IgD-negative memory B cell (primary cell): ENCODE measurements around the gene SERPINA4. TPM values are rescaled to one million over a fixed set of nuclear protein-coding genes. Genes with fewer than 3 reads are reported as not detected.
"Not testable (repeated sequence)": the region's sequence is repeated elsewhere in the genome, so short reads cannot be mapped to it uniquely, and the experiment has no call there.

Experiments used
- H3K27ac Mint-ChIP-seq, 3 donors: one replicate each; pipeline ENCODE4 v1.8.0; 2020 to 2022; ENCODE audit warnings: mild to moderate bottlenecking in 3 of 3, mixed read lengths in 3 of 3, moderate library complexity in 1 of 3
- H3K27me3 Mint-ChIP-seq: one replicate; pipeline ENCODE4 v1.8.0; 2021; ENCODE audit warnings: mixed read lengths
- H3K36me3 Mint-ChIP-seq: one replicate; pipeline ENCODE4 v1.8.0; 2020; ENCODE audit warnings: mild to moderate bottlenecking, mixed read lengths
- H3K4me1 Mint-ChIP-seq, 3 donors: one replicate each; pipeline ENCODE4 v1.8.0; 2020 to 2022; ENCODE audit warnings: mixed read lengths in 3 of 3, mild to moderate bottlenecking in 1 of 3
- H3K4me3 Mint-ChIP-seq, 4 donors: one replicate each; pipeline ENCODE4 v1.8.0; 2020 to 2022; ENCODE audit warnings: mild to moderate bottlenecking in 4 of 4, mixed read lengths in 4 of 4, moderate library complexity in 3 of 4
- H3K9me3 Mint-ChIP-seq, 3 donors: one replicate each; pipeline ENCODE4 v1.8.0; 2020 to 2021; ENCODE audit warnings: mixed read lengths in 3 of 3, mild to moderate bottlenecking in 1 of 3
- polyA plus RNA-seq: library from polyadenylated mRNA; unstranded; fragments of 300-500 nt; fragmentation: Illumina TruSeq; gene quantifications from one replicate; pipeline ENCODE4 v1.2.3, GENCODE V29; 2021

Gene SERPINA4
- polyA plus RNA-seq, 1 donor from 2014 or later = not detected

GRCh38 chr14:94600148-94600545 lies 38.9 kb downstream of the SERPINA4 start:
- Mint-ChIP-seq H3K27me3 (peaks cover 2% of the 10 kb centered on the region), H3K9me3 (peaks cover 0 to 6% (median 2%) of the 10 kb centered on the region in 3 donors), H3K36me3 (no peaks in the 10 kb centered on the region), H3K4me1 (no peaks in the 10 kb centered on the region), H3K4me3 (no peak overlapping the region), H3K27ac (no peak overlapping the region)

DNA sequence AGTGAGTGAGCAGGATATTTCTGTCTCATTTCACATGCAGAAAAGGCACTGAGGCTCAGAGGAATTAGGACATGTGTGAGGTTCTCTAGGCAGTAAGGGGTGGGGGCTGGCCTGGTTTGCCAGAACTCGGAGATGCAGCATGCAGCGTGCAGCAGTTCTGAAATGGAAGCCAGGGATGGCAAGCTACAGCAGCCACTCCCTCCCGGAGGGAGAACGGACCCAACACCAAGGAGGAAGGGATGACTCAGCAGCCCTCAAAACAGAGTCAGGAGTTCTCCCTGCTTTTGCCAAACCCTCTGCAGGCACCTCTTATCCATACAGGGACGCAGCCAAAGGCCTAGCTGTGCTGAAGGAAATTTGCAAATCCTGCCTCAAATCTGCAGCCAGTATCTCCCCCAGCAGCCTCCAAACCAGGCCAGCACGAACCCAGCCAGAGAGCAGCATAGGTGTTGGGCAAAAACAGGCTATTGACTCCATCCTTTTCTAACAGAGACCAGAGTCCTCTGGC lies 40.7 kb downstream of the SERPINA4 start:
- H3K4me1 Mint-ChIP-seq = no peaks in the 10 kb centered on the region
- no peak overlapping the region for H3K4me3 Mint-ChIP-seq
- H3K27ac Mint-ChIP-seq = no peak overlapping the region
- H3K36me3 Mint-ChIP-seq = no peaks in the 10 kb centered on the region
- peaks cover 0 to 6% (median 2%) of the 10 kb centered on the region in 3 donors for H3K9me3 Mint-ChIP-seq
- peaks cover 2% of the 10 kb centered on the region for H3K27me3 Mint-ChIP-seq

- Mint-ChIP-seq H3K4me1 (no peaks in the 10 kb centered on the region), H3K4me3 (no peak overlapping the region), H3K27me3 (peaks cover 2% of the 10 kb centered on the region), H3K9me3 (peaks cover 0 to 6% (median 2%) of the 10 kb centered on the region in 3 donors), H3K27ac (no peak overlapping the region), H3K36me3 (no peaks in the 10 kb centered on the region)
Measured at GRCh38 chr14:94602722-94603121, 41.5 kb downstream of the SERPINA4 start.

- H3K9me3 Mint-ChIP-seq = peaks cover 3 to 6% (median 4%) of the 10 kb centered on the region in 3 donors
- H3K36me3 Mint-ChIP-seq = peaks cover 3% of the 10 kb centered on the region
- H3K4me3 Mint-ChIP-seq = no peak overlapping the region
- no peak overlapping the region for H3K27ac Mint-ChIP-seq
- H3K27me3 Mint-ChIP-seq = peaks cover 2% of the 10 kb centered on the region
- peaks cover 0 to 2% (median 0%) of the 10 kb centered on the region in 3 donors for H3K4me1 Mint-ChIP-seq
Measured at GRCh38 chr14:94605361-94605760, 44.1 kb downstream of the SERPINA4 start.

DNA sequence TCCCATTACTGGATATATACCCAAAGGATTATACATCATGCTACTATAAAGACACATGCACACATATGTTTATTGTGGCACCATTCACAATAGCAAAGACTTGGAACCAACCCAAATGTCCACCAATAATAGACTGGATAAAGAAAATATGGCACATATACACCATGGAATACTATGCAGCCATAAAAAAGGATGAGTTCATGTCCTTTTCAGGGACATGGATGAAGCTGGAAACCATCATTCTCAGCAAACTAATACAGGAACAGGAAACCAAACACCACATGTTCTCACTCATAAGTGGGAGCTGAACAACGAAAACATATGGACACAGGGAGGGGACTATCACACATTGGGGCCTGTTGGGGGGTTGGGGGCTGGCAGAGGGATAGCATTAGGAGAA lies 47.7 kb downstream of the SERPINA4 start:
- H3K27me3 Mint-ChIP-seq, H3K9me3 Mint-ChIP-seq, H3K4me1 Mint-ChIP-seq, H3K27ac Mint-ChIP-seq, H3K4me3 Mint-ChIP-seq, H3K36me3 Mint-ChIP-seq: not testable (repeated sequence)

DNA sequence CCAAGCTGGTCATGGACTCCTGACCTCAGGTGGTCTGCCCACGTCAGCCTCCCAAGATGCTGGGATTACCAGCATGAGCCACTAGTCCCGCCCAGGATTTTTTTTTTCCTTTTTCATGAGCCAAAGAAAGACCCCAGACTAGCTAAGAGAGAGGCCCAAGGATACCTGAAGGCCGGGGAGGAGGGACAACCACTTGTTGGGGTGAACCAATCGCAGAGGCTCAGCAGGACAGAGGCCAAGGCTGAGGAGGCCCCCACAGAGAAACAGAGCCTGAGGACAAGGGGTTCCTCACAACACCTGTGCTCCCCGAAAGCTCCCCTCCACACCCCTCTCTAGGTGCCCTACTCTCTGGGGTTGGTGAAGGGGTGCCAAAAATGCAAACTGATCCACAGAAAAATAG lies 49.9 kb downstream of the SERPINA4 start:
- Mint-ChIP-seq H3K4me1 (peaks cover 0 to 2% (median 0%) of the 10 kb centered on the region in 3 donors), H3K36me3 (peaks cover 3% of the 10 kb centered on the region), H3K4me3 (no peak overlapping the region), H3K27ac (no peak overlapping the region), H3K9me3 (peaks cover 1 to 6% (median 2%) of the 10 kb centered on the region in 3 donors), H3K27me3 (no peaks in the 10 kb centered on the region)

GRCh38 chr14:94612174-94612573 lies 50.9 kb downstream of the SERPINA4 start, which contains the start of gene SERPINA3:
SERPINA3 (plus strand) TSS chr14:94612391; CDS start chr14:94614442, 2,051 bp downstream.
- Mint-ChIP-seq H3K9me3 (peaks cover 1 to 8% (median 7%) of the 10 kb centered on the region in 3 donors), H3K27ac (no peak within 1 kb of the TSS), H3K4me3 (no peak within 1 kb of the TSS)

DNA sequence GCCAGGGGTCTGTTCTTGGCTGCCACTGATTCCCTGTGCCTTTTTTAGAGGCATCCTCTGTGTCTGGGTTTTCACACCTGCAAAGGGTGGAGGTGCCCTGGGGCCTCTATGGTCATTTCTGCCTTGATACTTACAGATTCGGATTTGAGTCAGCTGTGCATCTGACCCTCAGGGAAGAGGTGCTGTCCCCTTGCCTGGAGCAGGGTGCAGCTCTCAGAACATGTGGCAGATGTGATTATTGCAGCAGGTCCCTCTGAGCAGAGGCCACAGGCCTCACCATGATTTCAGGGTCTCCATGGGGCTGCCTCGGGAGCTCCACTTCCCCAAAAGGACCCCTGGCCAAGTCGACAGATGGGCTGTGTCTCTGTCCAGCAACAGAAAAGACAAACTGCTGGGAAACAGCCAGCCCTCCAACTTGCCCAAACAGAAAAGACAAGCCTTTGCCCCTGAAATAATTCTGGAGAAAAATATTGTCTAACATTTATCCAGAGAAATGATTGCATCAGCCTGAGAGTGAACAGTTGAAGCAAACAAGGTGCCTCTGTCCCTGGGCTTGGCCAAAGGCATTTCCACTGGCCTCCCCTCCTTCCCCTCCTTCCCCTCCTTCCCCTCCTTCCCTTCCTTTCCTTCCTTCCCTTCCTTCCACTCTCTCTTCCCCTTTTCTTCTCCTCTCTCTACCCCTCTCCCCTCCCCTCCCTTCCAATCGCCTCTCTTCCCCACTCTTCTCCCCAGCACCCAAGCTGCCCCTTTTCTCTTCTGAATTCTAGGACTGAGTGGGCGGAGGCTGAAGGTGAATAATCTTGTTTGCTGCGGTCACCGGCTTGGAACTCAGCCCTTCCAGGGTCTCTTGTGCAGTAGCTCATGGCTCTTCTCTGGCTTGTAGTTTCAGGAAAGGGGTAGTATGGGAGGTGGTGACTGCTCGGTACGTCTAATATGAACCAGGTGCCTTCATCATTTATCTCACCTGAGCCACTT lies 51.6 kb downstream of the SERPINA4 start:
- Mint-ChIP-seq H3K27ac (no peak overlapping the region), H3K9me3 (peaks cover 1 to 15% (median 9%) of the 10 kb centered on the region in 3 donors), H3K36me3 (peaks cover 3% of the 10 kb centered on the region), H3K4me3 (no peak overlapping the region), H3K27me3 (no peaks in the 10 kb centered on the region), H3K4me1 (peaks cover 0 to 2% (median 0%) of the 10 kb centered on the region in 3 donors)

More at GRCh38 chr14:94612174-94612573, 50.9 kb downstream of the SERPINA4 start, which contains the start of gene SERPINA3:
- Mint-ChIP-seq H3K4me1 (peaks cover 0 to 2% (median 0%) of the 10 kb centered on the region in 3 donors), H3K36me3 (peaks cover 3% of the 10 kb centered on the region), H3K27me3 (no peaks in the 10 kb centered on the region)

- H3K36me3 Mint-ChIP-seq = peaks cover 3% of the 10 kb centered on the region
- no peaks in the 10 kb centered on the region for H3K27me3 Mint-ChIP-seq
- no peak overlapping the region for H3K27ac Mint-ChIP-seq
- no peak overlapping the region for H3K4me3 Mint-ChIP-seq
- H3K9me3 Mint-ChIP-seq = peaks cover 3 to 23% (median 13%) of the 10 kb centered on the region in 3 donors
- H3K4me1 Mint-ChIP-seq = peaks cover 0 to 1% (median 0%) of the 10 kb centered on the region in 3 donors
Measured at GRCh38 chr14:94613720-94614644, 52.7 kb downstream of the SERPINA4 start.

DNA sequence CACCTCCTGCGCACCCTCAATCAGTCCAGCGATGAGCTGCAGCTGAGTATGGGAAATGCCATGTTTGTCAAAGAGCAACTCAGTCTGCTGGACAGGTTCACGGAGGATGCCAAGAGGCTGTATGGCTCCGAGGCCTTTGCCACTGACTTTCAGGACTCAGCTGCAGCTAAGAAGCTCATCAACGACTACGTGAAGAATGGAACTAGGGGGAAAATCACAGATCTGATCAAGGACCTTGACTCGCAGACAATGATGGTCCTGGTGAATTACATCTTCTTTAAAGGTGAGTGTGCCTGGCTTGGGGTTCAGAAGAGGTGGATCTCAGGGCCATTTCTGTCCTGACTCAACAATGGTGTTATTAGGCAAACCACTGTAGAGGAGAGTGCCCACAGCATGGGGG lies 53.6 kb downstream of the SERPINA4 start:
- Mint-ChIP-seq H3K36me3 (peaks cover 2% of the 10 kb centered on the region), H3K9me3 (peaks cover 2 to 25% (median 13%) of the 10 kb centered on the region in 3 donors), H3K4me3 (no peak overlapping the region), H3K27me3 (no peaks in the 10 kb centered on the region), H3K27ac (no peak overlapping the region), H3K4me1 (no peaks in the 10 kb centered on the region)

GRCh38 chr14:94615254-94615653 lies 54.0 kb downstream of the SERPINA4 start:
- Mint-ChIP-seq H3K36me3 (peaks cover 2% of the 10 kb centered on the region), H3K27me3 (no peaks in the 10 kb centered on the region), H3K9me3 (peaks cover 2 to 29% (median 13%) of the 10 kb centered on the region in 3 donors)

DNA sequence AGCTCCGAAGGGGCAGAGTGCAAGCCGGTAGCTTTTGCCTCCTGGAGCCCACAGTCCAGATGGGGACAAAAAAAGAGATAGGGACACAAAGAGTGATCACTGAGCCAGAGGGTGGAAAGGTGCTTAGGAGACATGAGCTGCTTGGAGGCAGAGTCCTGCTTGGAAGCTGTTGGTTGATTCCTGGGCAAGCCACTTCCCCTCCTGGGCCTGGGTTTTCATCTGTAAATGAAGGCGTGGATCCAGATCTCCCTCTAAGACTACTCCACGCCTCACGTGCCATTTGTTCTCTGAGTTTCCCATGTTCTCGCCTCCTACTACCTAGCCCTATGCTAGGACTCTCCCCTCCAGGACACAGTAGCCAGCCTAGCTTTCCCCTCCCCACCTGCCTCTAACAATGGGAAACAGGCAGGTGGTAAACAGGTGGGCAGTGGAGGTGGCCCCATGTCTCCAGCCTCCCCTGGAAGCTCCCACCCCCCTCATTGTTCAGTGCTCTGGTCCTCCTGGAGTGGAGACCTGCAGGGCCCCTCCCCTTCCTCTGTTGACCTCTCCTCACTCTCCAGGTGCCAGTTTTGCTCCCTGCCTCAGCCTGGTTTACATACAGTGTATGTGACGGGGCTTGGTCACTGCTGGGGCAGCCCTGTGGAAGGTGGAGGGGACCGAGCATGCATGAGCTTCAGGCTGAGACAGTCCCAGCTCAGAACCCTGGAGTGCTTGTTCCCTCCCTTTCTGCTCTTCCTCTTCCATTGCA lies 54.8 kb downstream of the SERPINA4 start:
- Mint-ChIP-seq H3K4me3 (no peak overlapping the region), H3K36me3 (peaks cover 2% of the 10 kb centered on the region), H3K27ac (no peak overlapping the region), H3K27me3 (peaks cover 3% of the 10 kb centered on the region), H3K4me1 (no peaks in the 10 kb centered on the region), H3K9me3 (peaks cover 4 to 32% (median 12%) of the 10 kb centered on the region in 3 donors)

More at GRCh38 chr14:94615254-94615653, 54.0 kb downstream of the SERPINA4 start:
- Mint-ChIP-seq H3K27ac (no peak overlapping the region), H3K4me1 (no peaks in the 10 kb centered on the region), H3K4me3 (no peak overlapping the region)

- Mint-ChIP-seq H3K36me3 (peaks cover 2% of the 10 kb centered on the region), H3K4me3 (no peak overlapping the region), H3K27me3 (peaks cover 7% of the 10 kb centered on the region), H3K4me1 (no peaks in the 10 kb centered on the region), H3K27ac (no peak overlapping the region), H3K9me3 (peaks cover 4 to 32% (median 14%) of the 10 kb centered on the region in 3 donors)
Measured at GRCh38 chr14:94617366-94617941, 56.2 kb downstream of the SERPINA4 start.
